BE2C (cell line): ENCODE measurements around the gene ADAM21.
A peak's percentile ranks its signal among the peaks of the same experiment; 100 is the strongest.
"Not testable (repeated sequence)": the region's sequence is repeated elsewhere in the genome, so short reads cannot be mapped to it uniquely, and the experiment has no call there.

Source experiments
- DNase-seq: peaks from one replicate; pipeline ENCODE4 v3.0.0-alpha.2; 2020
- H3K27me3 ChIP-seq: fragments of 250-450 bp; sonication (Bioruptor Pico); 2 replicates; pipeline ENCODE4 v1.5.1; 2020; ENCODE audit warnings: mild to moderate bottlenecking
- H3K36me3 ChIP-seq: fragments of 250-450 bp; sonication (Bioruptor Pico); 2 replicates; pipeline ENCODE4 v1.5.1; 2020; ENCODE audit warnings: mild to moderate bottlenecking
- H3K4me1 ChIP-seq: fragments of 250-450 bp; sonication (Bioruptor Pico); 2 replicates; pipeline ENCODE4 v1.5.1; 2020
- H3K4me3 ChIP-seq: 2 replicates; pipeline ENCODE4 v1.5.1; 2011; ENCODE audit warnings: low read depth, low read length
- H3K9me3 ChIP-seq: fragments of 250-450 bp; sonication (Bioruptor Pico); 2 replicates; pipeline ENCODE4 v1.5.1; 2020
- CTCF ChIP-seq: IDR thresholded peaks from 2 replicates; pipeline ENCODE4 v1.5.1; 2012; ENCODE audit warnings: mild to moderate bottlenecking, low read depth, low read length

ADAM21 gene

GRCh38 chr14:70416725-70417349 is 35.1 kb upstream of the ADAM21 start, which contains the start of gene SYNJ2BP:
TSS of gene SYNJ2BP (minus strand) at chr14:70417090. CDS start at chr14:70416963, 127 bp downstream.
- Histone ChIP-seq H3K4me3 (peak within 1 kb of the TSS; percentile 100), H3K9me3 (no peaks in the 10 kb centered on the region), H3K36me3 (no peaks in the 10 kb centered on the region), H3K27me3 (no peaks in the 10 kb centered on the region), H3K4me1 (no peaks in the 10 kb centered on the region)
- peak; percentile 65 for DNase-seq
- no peak for TF ChIP-seq CTCF

DNA sequence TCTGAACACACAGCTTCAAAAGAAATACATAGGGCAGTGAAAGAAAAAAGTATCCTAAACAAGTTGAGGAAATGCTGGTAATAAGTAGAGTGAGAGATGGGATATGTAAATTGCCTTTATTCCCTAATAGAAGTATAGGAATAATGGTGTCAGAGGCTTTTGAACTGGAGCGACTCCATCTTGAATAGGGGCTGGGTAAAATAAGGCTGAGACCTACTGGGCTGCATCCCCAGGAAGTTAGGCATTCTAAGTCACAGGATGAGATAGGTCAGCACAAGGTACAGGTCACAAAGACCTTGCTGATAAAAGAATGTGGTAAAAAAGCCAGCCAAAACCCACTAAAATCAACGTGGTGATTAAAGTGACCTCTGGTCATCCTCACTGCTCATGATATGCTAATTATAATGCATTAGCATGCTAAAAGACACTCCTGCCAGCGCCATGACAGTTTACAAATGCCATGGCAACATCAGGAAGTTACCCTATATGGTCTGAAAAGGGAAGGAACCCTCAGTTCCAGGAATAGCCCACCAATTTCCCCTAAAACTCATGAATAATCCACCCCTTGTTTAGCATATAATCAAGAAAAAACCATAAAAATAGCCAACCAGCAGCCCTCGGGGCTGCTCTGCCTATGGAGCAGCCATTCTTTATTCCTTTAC is 32.6 kb upstream of the ADAM21 start:
- H3K9me3 ChIP-seq, H3K27me3 ChIP-seq, H3K36me3 ChIP-seq, H3K4me1 ChIP-seq, H3K4me3 ChIP-seq, DNase-seq: not testable (repeated sequence)

DNA sequence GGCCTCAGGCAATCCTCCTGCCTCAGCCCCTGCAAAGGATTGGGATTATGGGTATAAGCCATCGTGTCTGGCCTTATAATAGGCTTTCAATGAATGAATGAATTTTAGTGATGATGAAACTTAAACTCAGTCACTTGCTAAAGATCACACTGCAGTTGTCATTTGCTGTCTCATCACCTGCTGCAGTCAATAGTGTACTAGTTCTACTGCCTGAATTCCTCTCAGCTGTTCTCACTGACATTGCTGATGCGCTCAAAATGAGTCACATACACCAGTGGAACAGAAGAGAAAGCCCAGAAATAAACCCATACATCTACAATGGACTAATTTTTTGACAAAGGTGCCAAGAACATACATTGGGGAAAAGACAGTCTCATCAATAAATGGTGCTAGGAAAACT is 29.4 kb upstream of the ADAM21 start:
- no peak overlapping the region for H3K4me3 ChIP-seq
- no peak for DNase-seq

DNA sequence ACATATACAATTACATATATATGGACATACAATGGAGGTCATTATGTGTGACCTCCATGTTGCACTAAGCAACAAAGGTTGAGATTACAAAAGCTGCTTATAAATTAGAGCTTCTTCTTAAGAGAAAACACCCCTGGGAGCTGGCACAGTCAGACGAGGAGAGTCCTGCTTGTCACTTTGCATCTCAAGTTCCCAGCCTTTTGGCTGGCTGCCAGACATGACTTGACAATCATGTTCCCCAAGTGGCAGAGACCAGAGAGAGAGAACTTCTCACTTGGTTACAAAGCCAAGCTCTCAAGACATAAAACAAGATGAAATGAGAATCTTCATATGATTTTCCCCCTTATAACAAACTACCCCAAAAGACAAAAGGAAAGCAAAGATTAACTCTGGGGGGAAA is 26.6 kb upstream of the ADAM21 start:
- TF ChIP-seq CTCF, result no peak

More for the DNA sequence above, 29.4 kb upstream of the ADAM21 start:
- TF ChIP-seq CTCF, result no peak
- Histone ChIP-seq H3K4me1 (no peaks in the 10 kb centered on the region), H3K36me3 (no peaks in the 10 kb centered on the region), H3K9me3 (no peaks in the 10 kb centered on the region), H3K27me3 (no peaks in the 10 kb centered on the region)

DNA sequence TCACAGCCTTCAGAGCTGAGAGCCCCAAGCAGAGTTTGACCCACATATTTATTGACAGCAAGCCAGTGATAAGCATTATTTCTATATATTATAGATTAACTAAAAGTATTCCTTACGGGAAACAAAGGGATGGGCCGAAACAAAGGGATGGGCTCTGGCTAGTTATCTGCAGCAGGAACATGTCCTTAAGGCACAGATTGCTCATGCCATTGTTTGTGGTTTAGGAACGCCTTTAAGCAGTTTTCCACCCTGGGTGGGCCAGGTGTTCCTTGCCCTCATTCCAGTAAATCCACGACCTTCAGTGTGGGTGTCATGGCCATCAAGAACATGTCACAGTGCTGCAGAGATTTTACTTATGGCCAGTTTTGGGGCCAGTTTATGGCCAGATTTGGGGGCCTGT is 25.4 kb upstream of the ADAM21 start:
- H3K9me3 ChIP-seq, H3K4me3 ChIP-seq, H3K4me1 ChIP-seq, H3K27me3 ChIP-seq, DNase-seq, H3K36me3 ChIP-seq: not testable (repeated sequence)

More for the DNA sequence above, 26.6 kb upstream of the ADAM21 start:
- Histone ChIP-seq H3K27me3 (no peaks in the 10 kb centered on the region), H3K4me1 (no peaks in the 10 kb centered on the region), H3K9me3 (no peaks in the 10 kb centered on the region), H3K4me3 (no peak overlapping the region), H3K36me3 (no peaks in the 10 kb centered on the region)
- DNase-seq, result no peak

GRCh38 chr14:70436867-70437266 is 15.1 kb upstream of the ADAM21 start:
- H3K9me3 ChIP-seq, result no peaks in the 10 kb centered on the region
- no peak for TF ChIP-seq CTCF
- no peaks in the 10 kb centered on the region for H3K27me3 ChIP-seq
- no peaks in the 10 kb centered on the region for H3K4me1 ChIP-seq
- DNase-seq, result no peak
- H3K4me3 ChIP-seq, result no peak overlapping the region
- H3K36me3 ChIP-seq, result no peaks in the 10 kb centered on the region

DNA sequence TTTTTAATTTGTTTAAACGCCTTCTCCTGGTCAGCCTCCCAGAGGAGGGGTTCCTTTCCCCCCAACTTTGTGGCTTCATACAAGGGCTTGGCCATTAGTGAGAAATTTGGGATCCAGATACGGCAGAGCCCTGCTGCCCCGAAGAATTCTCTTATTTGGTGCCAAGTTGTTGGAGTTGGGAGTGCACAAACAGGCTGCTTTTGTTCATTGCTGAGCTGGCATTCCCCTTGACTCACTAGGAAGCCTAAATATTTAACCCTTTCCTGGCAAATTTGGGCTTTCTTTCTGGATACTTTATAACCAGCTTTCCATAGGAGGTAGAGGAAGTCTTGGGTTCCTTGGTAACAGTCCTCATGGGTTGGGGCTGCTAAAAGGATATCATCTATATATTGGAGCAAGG is 10.3 kb upstream of the ADAM21 start:
- Histone ChIP-seq H3K27me3 (no peaks in the 10 kb centered on the region), H3K4me3 (no peak overlapping the region), H3K9me3 (0 out of 2 replicates have a peak, but pooled peaks cover 2% of the 10 kb centered on the region), H3K4me1 (no peaks in the 10 kb centered on the region), H3K36me3 (no peaks in the 10 kb centered on the region)
- DNase-seq, result no peak
- no peak for TF ChIP-seq CTCF
